NCI-H226 (cell line): ENCODE results near the gene MYL5.
"Not testable (repeated sequence)": the region's sequence is repeated elsewhere in the genome, so short reads cannot be mapped to it uniquely, and the experiment has no call there.

Experiments used
- DNase-seq: peaks from one replicate; pipeline ENCODE4 v3.0.0-alpha.2; 2015

Gene MYL5

GRCh38 chr4:636628-637159 is 37.6 kb upstream of the MYL5 start:
- no peak for DNase-seq

- DNase-seq: no peak
These were observed 36.6 kb upstream of the MYL5 start for GRCh38 chr4:637536-638280.

- DNase-seq: not testable (repeated sequence)
These were observed 32.0 kb upstream of the MYL5 start for GRCh38 chr4:642366-642765.

- DNase-seq: no peak
These were observed 27.9 kb upstream of the MYL5 start for GRCh38 chr4:646460-646859.

- DNase-seq: no peak
These were observed 26.9 kb upstream of the MYL5 start for GRCh38 chr4:647481-647880.

- no peak for DNase-seq
These were observed 25.6 kb upstream of the MYL5 start for GRCh38 chr4:648579-649292.

- no peak for DNase-seq
These were observed 25.1 kb upstream of the MYL5 start for GRCh38 chr4:649293-649625.

- no peak for DNase-seq
These were observed 24.5 kb upstream of the MYL5 start for GRCh38 chr4:649751-650310.

GRCh38 chr4:650461-650860 is 23.9 kb upstream of the MYL5 start:
- no peak for DNase-seq

GRCh38 chr4:650951-651883 is 23.1 kb upstream of the MYL5 start:
- no peak for DNase-seq

- DNase-seq: no peak
These were observed 22.3 kb upstream of the MYL5 start for GRCh38 chr4:651884-652642.

- no peak for DNase-seq
These were observed 21.1 kb upstream of the MYL5 start for GRCh38 chr4:653080-653821.

- no peak for DNase-seq
These were observed 20.4 kb upstream of the MYL5 start for GRCh38 chr4:653831-654502.

- DNase-seq: no peak
These were observed 19.9 kb upstream of the MYL5 start for GRCh38 chr4:654503-654845.

GRCh38 chr4:654871-655463 is 19.4 kb upstream of the MYL5 start:
- DNase-seq: no peak

- DNase-seq: no peak
These were observed 18.7 kb upstream of the MYL5 start for GRCh38 chr4:655464-656151.

- DNase-seq: no peak
These were observed 17.7 kb upstream of the MYL5 start for GRCh38 chr4:656436-657337.

GRCh38 chr4:657338-657833 is 17.0 kb upstream of the MYL5 start:
- no peak for DNase-seq
